HG02884 (cell line): ENCODE measurements around the gene ROBO4.

Experiments used
- ATAC-seq: cut with Tn5 transposase; IDR thresholded peaks from one replicate; pipeline ENCODE4 v1.9.1; 2021; ENCODE audit warnings: mild to moderate bottlenecking, moderate library complexity; ENCODE audit not compliant: unreplicated experiment

ROBO4 gene

GRCh38 chr11:124890683-124891372 lies 6.8 kb downstream of the ROBO4 start:
- no peak for ATAC-seq

GRCh38 chr11:124890151-124890550 lies 7.5 kb downstream of the ROBO4 start:
- no peak for ATAC-seq

- no peak for ATAC-seq
Measured at GRCh38 chr11:124889191-124890091, 8.2 kb downstream of the ROBO4 start.

- no peak for ATAC-seq
Measured at GRCh38 chr11:124887667-124888013, 10.0 kb downstream of the ROBO4 start.

- no peak for ATAC-seq
Measured at GRCh38 chr11:124886978-124887666, 10.5 kb downstream of the ROBO4 start.

GRCh38 chr11:124886476-124886875 lies 11.2 kb downstream of the ROBO4 start:
- no peak for ATAC-seq

- ATAC-seq, result no peak
Measured at GRCh38 chr11:124884869-124885479, 12.7 kb downstream of the ROBO4 start.

- ATAC-seq, result no peak
Measured at GRCh38 chr11:124884340-124884739, 13.3 kb downstream of the ROBO4 start.

GRCh38 chr11:124882339-124883071 lies 15.2 kb downstream of the ROBO4 start:
- ATAC-seq, result no peak

GRCh38 chr11:124880958-124881357 lies 16.7 kb downstream of the ROBO4 start:
- no peak for ATAC-seq

- ATAC-seq, result no peak
Measured at GRCh38 chr11:124880290-124880611, 17.4 kb downstream of the ROBO4 start.

- no peak for ATAC-seq
Measured at GRCh38 chr11:124879493-124880289, 18.0 kb downstream of the ROBO4 start.

- ATAC-seq, result no peak
Measured at GRCh38 chr11:124878759-124879492, 18.7 kb downstream of the ROBO4 start.

GRCh38 chr11:124877910-124878758 lies 19.5 kb downstream of the ROBO4 start:
- no peak for ATAC-seq

GRCh38 chr11:124877631-124877909 lies 20.1 kb downstream of the ROBO4 start:
- ATAC-seq, result no peak

- peak; percentile 5 for ATAC-seq
Measured at GRCh38 chr11:124876818-124877630, 20.6 kb downstream of the ROBO4 start.

- ATAC-seq, result peak; percentile 88
Measured at GRCh38 chr11:124875943-124876817, 21.5 kb downstream of the ROBO4 start.
